Measurements from ENCODE around the gene CPNE4.

The CPNE4 gene

GRCh38 chr3:131868203-131868602 is 166.6 kb downstream of the CPNE4 start:
- no peak for DNase-seq

- DNase-seq = no peak
Observed at GRCh38 chr3:131856171-131856570, 178.6 kb downstream of the CPNE4 start.

GRCh38 chr3:131850223-131850622 is 184.6 kb downstream of the CPNE4 start:
- DNase-seq = no peak

- DNase-seq = no peak
Observed at GRCh38 chr3:131849616-131850015, 185.2 kb downstream of the CPNE4 start.

GRCh38 chr3:131847966-131848510 is 186.8 kb downstream of the CPNE4 start:
- no peak for DNase-seq

GRCh38 chr3:131846296-131846924 is 188.4 kb downstream of the CPNE4 start:
- no peak for DNase-seq

GRCh38 chr3:131843174-131843573 is 191.6 kb downstream of the CPNE4 start:
- no peak for DNase-seq

GRCh38 chr3:131840156-131840797 is 194.5 kb downstream of the CPNE4 start:
- DNase-seq = no peak

- no peak for DNase-seq
Observed at GRCh38 chr3:131835906-131836305, 198.9 kb downstream of the CPNE4 start.

- DNase-seq = no peak
Observed at GRCh38 chr3:131831608-131832007, 203.2 kb downstream of the CPNE4 start.

GRCh38 chr3:131821191-131821762 is 213.5 kb downstream of the CPNE4 start:
- DNase-seq = no peak

GRCh38 chr3:131819381-131820055 is 215.3 kb downstream of the CPNE4 start:
- no peak for DNase-seq

- no peak for DNase-seq
Observed at GRCh38 chr3:131812433-131812832, 222.4 kb downstream of the CPNE4 start.

GRCh38 chr3:131811481-131811880 is 223.3 kb downstream of the CPNE4 start:
- DNase-seq = no peak

- no peak for DNase-seq
Observed at GRCh38 chr3:131807822-131808221, 227.0 kb downstream of the CPNE4 start.

- DNase-seq = no peak
Observed at GRCh38 chr3:131806736-131807135, 228.1 kb downstream of the CPNE4 start.

GRCh38 chr3:131804565-131805133 is 230.2 kb downstream of the CPNE4 start:
- no peak for DNase-seq

- no peak for DNase-seq
Observed at GRCh38 chr3:131803113-131803512, 231.7 kb downstream of the CPNE4 start.

- DNase-seq = no peak
Observed at GRCh38 chr3:131802029-131802428, 232.8 kb downstream of the CPNE4 start.

GRCh38 chr3:131801566-131801965 is 233.2 kb downstream of the CPNE4 start:
- no peak for DNase-seq

- no peak for DNase-seq
Observed at GRCh38 chr3:131797776-131798175, 237.0 kb downstream of the CPNE4 start.

- DNase-seq = no peak
Observed at GRCh38 chr3:131796558-131797198, 238.1 kb downstream of the CPNE4 start.

- no peak for DNase-seq
Observed at GRCh38 chr3:131796111-131796510, 238.7 kb downstream of the CPNE4 start.

Data from NCI-H1092 treated with DMSO at 0.1 percent for 48 hours (cell line).